ENCODE data around the gene FUT4.
"Not testable (repeated sequence)": the region's sequence is repeated elsewhere in the genome, so short reads cannot be mapped to it uniquely, and the experiment has no call there.

Gene FUT4

DNA sequence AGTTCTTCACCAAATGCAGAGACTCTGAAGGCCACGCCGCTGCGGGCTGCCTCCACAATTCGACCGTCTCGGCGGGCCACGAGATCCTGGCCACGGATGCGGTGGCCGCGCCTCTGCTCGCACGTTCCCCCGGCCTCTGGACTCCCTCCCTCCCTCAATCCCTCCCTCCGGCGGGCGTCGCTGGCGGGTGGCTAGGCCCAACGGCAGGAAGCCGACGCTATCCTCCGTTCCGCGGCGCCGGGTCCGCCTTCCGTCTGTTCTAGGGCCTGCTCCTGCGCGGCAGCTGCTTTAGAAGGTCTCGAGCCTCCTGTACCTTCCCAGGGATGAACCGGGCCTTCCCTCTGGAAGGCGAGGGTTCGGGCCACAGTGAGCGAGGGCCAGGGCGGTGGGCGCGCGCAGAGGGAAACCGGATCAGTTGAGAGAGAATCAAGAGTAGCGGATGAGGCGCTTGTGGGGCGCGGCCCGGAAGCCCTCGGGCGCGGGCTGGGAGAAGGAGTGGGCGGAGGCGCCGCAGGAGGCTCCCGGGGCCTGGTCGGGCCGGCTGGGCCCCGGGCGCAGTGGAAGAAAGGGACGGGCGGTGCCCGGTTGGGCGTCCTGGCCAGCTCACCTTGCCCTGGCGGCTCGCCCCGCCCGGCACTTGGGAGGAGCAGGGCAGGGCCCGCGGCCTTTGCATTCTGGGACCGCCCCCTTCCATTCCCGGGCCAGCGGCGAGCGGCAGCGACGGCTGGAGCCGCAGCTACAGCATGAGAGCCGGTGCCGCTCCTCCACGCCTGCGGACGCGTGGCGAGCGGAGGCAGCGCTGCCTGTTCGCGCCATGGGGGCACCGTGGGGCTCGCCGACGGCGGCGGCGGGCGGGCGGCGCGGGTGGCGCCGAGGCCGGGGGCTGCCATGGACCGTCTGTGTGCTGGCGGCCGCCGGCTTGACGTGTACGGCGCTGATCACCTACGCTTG is at the start of gene FUT4:
FUT4 (plus strand) TSS at position 227 of the 951 bp plus-strand sequence; CDS start at position 440, 213 bp downstream.
- DNase-seq (ENCODE audit: low read depth in 2 of 2), result peak; percentile 58 to 64

GRCh38 chr11:94494126-94494680 is 49.5 kb upstream of the FUT4 start:
- no peak for DNase-seq (ENCODE audit: low read depth in 2 of 2)

GRCh38 chr11:94500181-94500580 is 43.5 kb upstream of the FUT4 start:
- no peak for DNase-seq (ENCODE audit: low read depth in 2 of 2)

GRCh38 chr11:94501522-94501921 is 42.2 kb upstream of the FUT4 start:
- no peak for DNase-seq (ENCODE audit: low read depth in 2 of 2)

- DNase-seq (ENCODE audit: low read depth in 2 of 2), result no peak
Observed at GRCh38 chr11:94504689-94505293, 38.9 kb upstream of the FUT4 start.

DNA sequence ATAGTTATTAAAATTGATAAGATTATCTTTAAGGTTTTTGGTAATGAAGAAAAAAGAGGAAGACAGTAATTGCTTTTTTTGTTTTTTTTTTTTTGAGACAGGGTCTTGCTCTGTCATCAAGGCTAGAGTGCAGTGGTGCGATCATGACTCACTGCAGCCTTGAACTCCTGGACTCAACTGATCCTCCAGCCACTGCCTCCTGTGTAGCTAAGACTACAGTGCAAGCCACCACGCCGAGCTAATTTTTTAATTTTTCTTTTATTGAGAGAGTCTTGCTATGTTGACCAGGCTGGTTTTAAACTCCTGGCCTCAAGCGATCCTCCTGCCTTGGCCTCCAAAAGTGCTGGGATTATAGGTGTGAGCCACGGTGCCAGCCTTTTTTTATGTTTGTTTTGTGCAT is 37.2 kb upstream of the FUT4 start:
- not testable (repeated sequence) for DNase-seq (ENCODE audit: low read depth in 2 of 2)

DNA sequence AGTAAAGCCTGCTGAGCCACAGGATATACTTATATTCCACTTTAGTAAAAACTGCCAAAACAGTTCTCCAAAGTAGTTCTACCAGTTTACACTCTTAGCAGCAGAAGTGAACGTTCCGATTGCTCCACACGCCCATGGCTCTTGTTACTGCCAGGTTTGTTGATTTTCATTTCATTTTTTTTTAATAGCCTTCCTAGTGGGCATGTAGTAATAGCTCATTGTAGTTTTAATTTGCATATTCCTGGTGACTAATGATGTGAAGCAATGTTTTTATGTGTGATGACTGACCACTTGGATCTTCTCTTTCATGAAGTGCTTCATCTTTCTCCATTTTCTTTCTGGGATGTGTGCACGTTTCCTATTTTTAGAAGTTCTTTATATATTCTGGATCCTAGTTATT is 36.2 kb upstream of the FUT4 start:
- no peak for DNase-seq (ENCODE audit: low read depth in 2 of 2)

DNA sequence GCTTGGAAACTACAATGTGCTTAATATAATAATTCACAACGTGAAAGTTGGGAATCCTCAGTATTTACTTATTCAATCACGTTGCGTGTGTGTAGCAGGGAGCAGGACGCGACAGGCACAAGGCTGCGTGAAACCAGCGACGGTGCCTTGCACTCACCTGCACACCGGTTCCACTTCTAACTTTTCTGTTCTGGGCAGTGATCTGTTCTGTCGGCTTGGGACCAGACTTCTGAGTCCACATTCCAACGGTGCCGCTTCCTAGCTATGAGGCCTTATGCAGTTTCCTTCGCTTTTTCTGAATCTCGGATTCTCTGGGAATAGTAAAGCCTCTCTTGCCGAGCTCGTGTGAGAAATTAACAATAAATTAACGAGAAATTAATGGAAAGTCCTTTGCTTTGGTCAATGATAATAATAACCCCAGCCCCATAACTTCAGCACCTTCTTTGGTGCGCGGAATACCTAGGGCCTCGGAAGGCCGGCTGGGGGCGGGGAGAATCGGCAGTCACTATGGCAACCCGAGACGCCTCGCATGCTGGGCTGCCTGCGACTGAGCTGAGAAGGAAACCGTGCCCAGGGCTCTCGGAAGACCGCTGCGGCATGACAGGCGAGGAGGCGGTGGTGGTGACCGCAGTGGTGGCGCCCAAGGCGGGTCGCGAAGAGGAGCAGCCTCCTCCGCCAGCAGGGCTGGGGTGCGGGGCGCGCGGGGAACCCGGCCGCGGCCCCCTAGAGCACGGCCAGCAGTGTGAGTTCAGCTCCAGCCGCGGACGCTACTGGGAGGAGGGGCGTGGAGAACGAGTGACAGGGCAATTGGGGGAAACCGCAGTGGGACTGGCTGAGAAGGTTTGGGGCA is 31.6 kb upstream of the FUT4 start, which contains the start of gene C11orf97:
C11orf97 (plus strand) TSS at position 530 of the 850 bp plus-strand sequence; CDS start at position 598, 68 bp downstream.
- peak; percentile 5 to 41 for DNase-seq (ENCODE audit: low read depth in 2 of 2)

GRCh38 chr11:94513091-94513490 is 30.6 kb upstream of the FUT4 start:
- no peak for DNase-seq (ENCODE audit: low read depth in 2 of 2)

GRCh38 chr11:94515398-94515797 is 28.3 kb upstream of the FUT4 start:
- no peak for DNase-seq (ENCODE audit: low read depth in 2 of 2)

DNA sequence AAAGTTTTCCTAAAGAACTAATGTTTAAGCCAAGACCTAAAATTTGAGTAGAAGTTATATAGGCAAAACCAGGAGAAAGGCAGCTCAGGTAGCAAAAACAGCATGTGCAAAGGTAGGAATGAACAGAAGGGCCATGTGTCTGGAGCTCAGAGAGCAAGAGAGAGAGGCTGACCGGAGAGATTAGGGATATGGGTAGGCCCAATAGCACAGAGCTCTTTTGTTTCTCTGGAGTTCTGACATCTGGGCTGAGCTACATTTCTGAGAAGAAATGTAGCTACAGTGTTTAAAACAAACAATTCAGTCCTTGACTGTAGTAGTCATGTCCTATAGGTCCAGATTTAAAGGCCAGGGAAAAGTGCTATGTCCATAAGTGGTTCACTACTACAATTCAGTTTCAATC is 27.0 kb upstream of the FUT4 start:
- DNase-seq (ENCODE audit: low read depth in 2 of 2), result no peak

GRCh38 chr11:94518300-94518699 is 25.4 kb upstream of the FUT4 start:
- DNase-seq (ENCODE audit: low read depth in 2 of 2), result no peak

- DNase-seq (ENCODE audit: low read depth in 2 of 2), result no peak
Observed at GRCh38 chr11:94519478-94520084, 24.1 kb upstream of the FUT4 start.

DNA sequence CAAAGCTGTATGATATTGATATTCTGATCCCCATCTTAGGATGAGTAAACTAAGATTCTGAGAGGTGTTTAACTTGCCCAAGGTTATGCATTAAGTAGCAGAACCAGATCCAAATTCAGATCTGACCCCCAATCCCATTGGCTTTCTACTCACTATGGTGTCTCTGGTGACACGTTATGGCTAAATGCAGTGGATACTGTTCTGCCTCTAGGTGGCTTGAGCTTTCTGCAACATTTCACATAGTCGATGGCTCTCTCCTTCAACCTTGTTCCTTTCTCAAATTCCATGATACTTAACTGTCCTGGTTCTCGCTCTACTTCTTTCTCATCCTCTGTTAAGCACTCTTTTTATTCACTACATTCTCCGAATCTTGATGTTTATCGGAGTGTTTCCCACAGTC is 22.0 kb upstream of the FUT4 start:
- DNase-seq (ENCODE audit: low read depth in 2 of 2), result no peak

GRCh38 chr11:94524341-94524740 is 19.4 kb upstream of the FUT4 start:
- DNase-seq (ENCODE audit: low read depth in 2 of 2), result no peak

DNA sequence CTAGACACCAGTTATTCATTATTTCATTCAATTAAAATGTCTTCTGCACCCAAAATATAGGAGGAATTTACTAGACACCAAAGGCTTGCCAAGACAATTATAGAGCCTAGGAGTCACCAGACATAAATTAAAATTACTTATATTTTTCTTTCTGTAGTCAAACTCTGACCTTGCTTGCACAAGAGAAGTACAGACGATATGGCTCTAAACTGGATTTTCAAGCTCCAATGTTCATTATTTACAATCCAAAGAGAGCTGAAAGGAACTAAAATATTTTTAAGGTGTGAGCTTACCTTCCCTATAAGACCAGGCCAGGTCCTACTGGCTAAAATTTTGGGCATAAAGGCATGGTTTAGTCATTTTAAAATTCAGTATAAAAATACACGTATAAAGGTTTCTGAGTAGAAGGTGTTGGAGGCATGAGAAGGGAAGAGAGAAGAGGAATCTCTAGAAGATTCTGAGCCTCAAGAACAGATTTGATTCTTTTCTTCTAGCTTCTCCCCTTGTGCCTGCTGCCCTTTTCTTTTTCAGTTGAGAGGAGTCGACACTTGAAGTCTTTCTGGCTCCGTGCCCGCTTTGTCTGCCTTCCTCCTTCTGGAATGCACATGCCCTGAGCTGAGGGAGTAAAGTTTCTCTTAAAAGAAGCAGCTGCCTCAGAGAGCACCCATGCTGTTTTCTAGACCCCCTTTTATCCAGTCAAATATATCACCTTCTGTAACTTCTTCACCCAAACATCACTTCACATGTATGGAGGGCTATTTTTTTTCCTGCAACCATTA is 18.0 kb upstream of the FUT4 start:
- no peak for DNase-seq (ENCODE audit: low read depth in 2 of 2)

GRCh38 chr11:94526645-94527438 is 16.9 kb upstream of the FUT4 start:
- no peak for DNase-seq (ENCODE audit: low read depth in 2 of 2)

DNA sequence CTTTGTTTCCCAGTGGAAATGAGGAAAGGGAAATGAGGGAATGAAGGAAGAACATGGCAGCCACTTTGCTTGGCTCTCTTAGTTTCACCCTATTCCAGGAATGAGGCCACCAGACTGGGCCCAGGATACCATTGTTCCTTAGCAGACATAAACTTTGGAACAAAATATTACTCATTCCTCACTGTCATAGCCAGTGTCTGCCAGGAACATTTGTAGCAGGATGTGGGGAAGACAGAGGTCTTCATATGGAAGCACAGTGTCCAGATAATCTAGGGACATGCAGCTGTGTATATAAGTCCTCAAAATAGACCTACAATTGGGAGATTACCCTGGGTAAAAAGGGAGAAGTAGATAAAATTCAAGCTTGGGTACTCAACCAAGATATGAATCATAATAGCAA is 15.2 kb upstream of the FUT4 start:
- no peak for DNase-seq (ENCODE audit: low read depth in 2 of 2)

- DNase-seq (ENCODE audit: low read depth in 2 of 2), result no peak
Observed at GRCh38 chr11:94532211-94532610, 11.5 kb upstream of the FUT4 start.

DNA sequence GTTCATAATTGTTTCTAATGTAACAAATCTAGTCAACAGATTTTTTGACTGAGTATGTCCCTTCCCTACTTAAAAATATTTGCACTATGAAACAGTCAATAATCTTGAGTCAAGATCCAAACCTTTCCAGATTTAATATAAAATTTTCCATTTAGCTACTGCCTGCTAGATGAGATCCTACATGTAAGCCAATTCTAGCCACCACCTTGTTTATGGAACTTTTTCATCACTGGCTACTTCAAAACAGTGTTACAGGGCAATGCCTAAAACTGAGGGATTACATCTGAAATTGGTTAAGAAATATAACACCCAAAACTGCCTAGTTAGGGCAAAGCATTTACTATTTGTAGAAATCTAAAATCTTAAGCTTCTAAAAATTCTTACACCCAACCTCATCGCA is 10.5 kb upstream of the FUT4 start:
- DNase-seq (ENCODE audit: low read depth in 2 of 2), result no peak
